ENCODE measurements around the gene CADM1. TPM values are rescaled to one million over a fixed set of nuclear protein-coding genes. Genes with fewer than 3 reads are reported as not detected.

The CADM1 gene
- total RNA-seq, 1 experiment from 2014 or later, result 534 TPM

GRCh38 chr11:115168229-115168671 lies 336.0 kb downstream of the CADM1 start:
- no peaks in the 10 kb centered on the region for H3K27me3 Mint-ChIP-seq (ENCODE audit: insufficient read depth, unreplicated experiment)
- no peak overlapping the region for H3K27ac Mint-ChIP-seq (ENCODE audit: unreplicated experiment)
- H3K4me1 Mint-ChIP-seq (ENCODE audit: low read depth, unreplicated experiment), result peaks cover 14% of the 10 kb centered on the region
- H3K9me3 Mint-ChIP-seq (ENCODE audit: unreplicated experiment), result no peaks in the 10 kb centered on the region
- no peak for TF ChIP-seq CTCF (IDR thresholded peaks at IDR 0.05; ENCODE audit: insufficient read depth in 1 of 2, low read depth in 1 of 2, low read length in 1 of 2, severe bottlenecking in 1 of 2, unreplicated experiment in 1 of 2)
- ChIA-PET POLR2A (no interaction called here), CTCF (interaction anchor here (0.7 to 1.7 kb wide), 2 partner anchors 64 to 126 kb away, joined by 3 to 4 read pairs; no protein-coding TSS in a partner anchor)
- no peak for DNase-seq
- H3K4me3 Mint-ChIP-seq (ENCODE audit: unreplicated experiment), result no peak overlapping the region
- Histone ChIP-seq H3K36me3 (ENCODE audit: control insufficient read depth, insufficient read depth, low read length) (no peaks in the 10 kb centered on the region), H3K9me3 (no peaks in the 10 kb centered on the region), H3K4me1 (peaks cover 9% of the 10 kb centered on the region; the same call in 1 of the 2 replicates), H3K27me3 (replicated peaks; ENCODE audit: control insufficient read depth, insufficient read depth, low read length) (no peaks in the 10 kb centered on the region), H3K4me3 (ENCODE audit: low read depth, low read length) (no peak overlapping the region)
- no TSS peak for BruUV-seq (replicated peaks)
- intact Hi-C loops (cut with micrococcal nuclease; ENCODE audit: unreplicated experiment), result no loop called here
- H3K36me3 Mint-ChIP-seq (ENCODE audit: insufficient read depth, unreplicated experiment), result peaks cover 19% of the 10 kb centered on the region

- Mint-ChIP-seq H3K4me1 (ENCODE audit: low read depth, unreplicated experiment) (peaks cover 14% of the 10 kb centered on the region), H3K9me3 (ENCODE audit: unreplicated experiment) (no peaks in the 10 kb centered on the region), H3K4me3 (ENCODE audit: unreplicated experiment) (no peak overlapping the region), H3K36me3 (ENCODE audit: insufficient read depth, unreplicated experiment) (peaks cover 11% of the 10 kb centered on the region), H3K27me3 (ENCODE audit: insufficient read depth, unreplicated experiment) (no peaks in the 10 kb centered on the region), H3K27ac (ENCODE audit: unreplicated experiment) (no peak overlapping the region)
- Histone ChIP-seq H3K9me3 (no peaks in the 10 kb centered on the region), H3K4me1 (peaks cover 9% of the 10 kb centered on the region; the same call in 1 of the 2 replicates), H3K27me3 (replicated peaks; ENCODE audit: control insufficient read depth, insufficient read depth, low read length) (no peaks in the 10 kb centered on the region), H3K36me3 (ENCODE audit: control insufficient read depth, insufficient read depth, low read length) (no peaks in the 10 kb centered on the region), H3K4me3 (ENCODE audit: low read depth, low read length) (no peak overlapping the region)
- no peak for DNase-seq
- BruUV-seq (replicated peaks), result no TSS peak
- intact Hi-C loops (cut with micrococcal nuclease; ENCODE audit: unreplicated experiment), result no loop called here
- POLR2A ChIA-PET, result no interaction called here
- CTCF ChIA-PET, result interaction anchor here (1.7 kb wide), 1 partner anchor 63 kb away, joined by 3 read pairs; no protein-coding TSS in a partner anchor
- TF ChIP-seq CTCF (IDR thresholded peaks at IDR 0.05; ENCODE audit: insufficient read depth in 1 of 2, low read depth in 1 of 2, low read length in 1 of 2, severe bottlenecking in 1 of 2, unreplicated experiment in 1 of 2), result no peak
These were observed 336.8 kb downstream of the CADM1 start for GRCh38 chr11:115167456-115167855.

- Mint-ChIP-seq H3K27me3 (ENCODE audit: insufficient read depth, unreplicated experiment) (no peaks in the 10 kb centered on the region), H3K9me3 (ENCODE audit: unreplicated experiment) (no peaks in the 10 kb centered on the region), H3K4me1 (ENCODE audit: low read depth, unreplicated experiment) (peaks cover 14% of the 10 kb centered on the region), H3K27ac (ENCODE audit: unreplicated experiment) (no peak overlapping the region), H3K36me3 (ENCODE audit: insufficient read depth, unreplicated experiment) (peaks cover 6% of the 10 kb centered on the region), H3K4me3 (ENCODE audit: unreplicated experiment) (no peak overlapping the region)
- ChIA-PET POLR2A (no interaction called here), CTCF (interaction anchor here (1.7 kb wide), 1 partner anchor 63 kb away, joined by 3 read pairs; no protein-coding TSS in a partner anchor)
- no peak for DNase-seq
- Histone ChIP-seq H3K36me3 (ENCODE audit: control insufficient read depth, insufficient read depth, low read length) (no peaks in the 10 kb centered on the region), H3K27me3 (replicated peaks; ENCODE audit: control insufficient read depth, insufficient read depth, low read length) (no peaks in the 10 kb centered on the region), H3K4me3 (ENCODE audit: low read depth, low read length) (no peak overlapping the region), H3K9me3 (no peaks in the 10 kb centered on the region), H3K4me1 (peaks cover 9% of the 10 kb centered on the region; the same call in 1 of the 2 replicates)
- TF ChIP-seq CTCF (IDR thresholded peaks at IDR 0.05; ENCODE audit: insufficient read depth in 1 of 2, low read depth in 1 of 2, low read length in 1 of 2, severe bottlenecking in 1 of 2, unreplicated experiment in 1 of 2), result no peak
- intact Hi-C loops (cut with micrococcal nuclease; ENCODE audit: unreplicated experiment), result no loop called here
- no TSS peak for BruUV-seq (replicated peaks)
These were observed 337.4 kb downstream of the CADM1 start for GRCh38 chr11:115166820-115167219.

All from Caco-2 (cell line).